Left ventricle myocardium inferior (tissue), 1 donor: Measurements from ENCODE around the gene BFAR. TPM values are rescaled to one million over a fixed set of nuclear protein-coding genes. Genes with fewer than 3 reads are reported as not detected.
A peak's percentile ranks its signal among the peaks of the same experiment; 100 is the strongest.

Experiments
- DNase-seq: peaks from one replicate; pipeline ENCODE4 v3.0.0-alpha.2; 2020
- H3K27ac ChIP-seq: fragments of 200-600 bp; replicated peaks from 2 replicates; pipeline ENCODE4 v1.8.0; 2021
- H3K27me3 ChIP-seq: fragments of 200-600 bp; 2 replicates; pipeline ENCODE4 v1.8.0; 2021; ENCODE audit warnings: low read depth
- H3K36me3 ChIP-seq: fragments of 200-600 bp; 2 replicates; pipeline ENCODE4 v1.8.0; 2021
- H3K4me1 ChIP-seq: fragments of 200-600 bp; 2 replicates; pipeline ENCODE4 v1.8.0; 2021
- H3K4me3 ChIP-seq: fragments of 200-600 bp; 2 replicates; pipeline ENCODE4 v1.8.0; 2021; ENCODE audit warnings: mild to moderate bottlenecking, moderate library complexity
- H3K9me3 ChIP-seq: fragments of 200-600 bp; replicated peaks from 2 replicates; pipeline ENCODE4 v1.8.0; 2021
- intact Hi-C: fragments of 100-400 bp; cut with micrococcal nuclease; formaldehyde crosslinking; loops from one replicate; pipeline ENCODE4 v1.11.0; 2022
- total RNA-seq: library from RNA; stranded (reverse); fragmentation: NEBNext Ultra II Directional; extraction: Animal tissue kit (Norgen Biotek cat#: 25700); gene quantifications from one replicate; pipeline ENCODE4 v1.2.1, GENCODE V29; 2021
- TF ChIP-seq, protein P1 (sequence below): fragments of 200-600 bp; IDR thresholded peaks from 2 replicates; pipeline ENCODE4 v1.8.0; 2021; ENCODE audit warnings: antibody characterized with exemption, mild to moderate bottlenecking, borderline replicate concordance
- donor health status: DM: no; HTN: yes; CAD: no; lungs with severe emphysema.

BFAR gene
- total RNA-seq, 1 donor from 2014 or later = 28.6 TPM

DNA sequence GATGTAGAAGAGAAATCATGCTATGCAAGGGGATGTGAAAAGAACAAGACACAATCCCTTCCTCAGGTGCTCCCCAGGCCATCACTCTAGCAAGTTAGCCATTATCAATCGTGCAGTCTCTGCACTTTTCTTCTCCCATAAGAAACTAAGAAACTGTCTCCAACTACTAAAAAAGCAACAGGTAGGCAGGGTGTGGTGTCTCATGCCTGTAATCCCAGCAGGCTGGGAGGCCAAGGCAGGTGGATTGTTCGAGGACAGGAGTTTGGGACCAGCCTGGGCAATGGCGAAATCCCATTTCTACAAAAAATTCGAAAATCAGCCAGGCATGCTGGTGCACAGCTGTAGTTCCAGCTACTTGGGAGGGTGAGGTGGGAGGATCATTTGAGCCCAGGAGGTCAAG lies 16.5 kb upstream of the BFAR start:
- Histone ChIP-seq H3K4me3 (no peak overlapping the region), H3K36me3 (peaks cover 97% of the 10 kb centered on the region), H3K27me3 (no peaks in the 10 kb centered on the region), H3K9me3 (no peaks in the 10 kb centered on the region), H3K27ac (no peak overlapping the region), H3K4me1 (no peaks in the 10 kb centered on the region)
- TF ChIP-seq, protein P1, sequence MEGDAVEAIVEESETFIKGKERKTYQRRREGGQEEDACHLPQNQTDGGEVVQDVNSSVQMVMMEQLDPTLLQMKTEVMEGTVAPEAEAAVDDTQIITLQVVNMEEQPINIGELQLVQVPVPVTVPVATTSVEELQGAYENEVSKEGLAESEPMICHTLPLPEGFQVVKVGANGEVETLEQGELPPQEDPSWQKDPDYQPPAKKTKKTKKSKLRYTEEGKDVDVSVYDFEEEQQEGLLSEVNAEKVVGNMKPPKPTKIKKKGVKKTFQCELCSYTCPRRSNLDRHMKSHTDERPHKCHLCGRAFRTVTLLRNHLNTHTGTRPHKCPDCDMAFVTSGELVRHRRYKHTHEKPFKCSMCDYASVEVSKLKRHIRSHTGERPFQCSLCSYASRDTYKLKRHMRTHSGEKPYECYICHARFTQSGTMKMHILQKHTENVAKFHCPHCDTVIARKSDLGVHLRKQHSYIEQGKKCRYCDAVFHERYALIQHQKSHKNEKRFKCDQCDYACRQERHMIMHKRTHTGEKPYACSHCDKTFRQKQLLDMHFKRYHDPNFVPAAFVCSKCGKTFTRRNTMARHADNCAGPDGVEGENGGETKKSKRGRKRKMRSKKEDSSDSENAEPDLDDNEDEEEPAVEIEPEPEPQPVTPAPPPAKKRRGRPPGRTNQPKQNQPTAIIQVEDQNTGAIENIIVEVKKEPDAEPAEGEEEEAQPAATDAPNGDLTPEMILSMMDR = no peak
- intact Hi-C loops = no loop called here
- no peak for DNase-seq

DNA sequence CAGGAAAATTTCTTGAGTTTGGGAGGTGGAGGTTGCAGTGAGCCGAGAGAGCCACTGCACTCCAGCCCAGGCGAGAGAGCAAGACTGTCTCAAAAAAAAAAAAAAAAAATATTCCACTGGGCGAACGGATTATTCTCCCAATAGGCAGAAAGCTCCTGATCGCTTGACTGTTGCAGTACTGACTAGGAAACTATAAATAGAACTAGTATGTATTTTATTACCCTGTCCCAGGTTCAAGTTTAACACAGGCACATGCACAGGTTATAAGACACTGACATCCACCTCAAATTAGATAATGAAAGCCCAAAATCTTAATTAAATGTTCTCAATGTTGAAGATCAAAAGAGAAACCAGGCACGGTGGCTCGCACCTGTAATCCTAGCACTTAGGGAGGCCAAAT lies 14.2 kb upstream of the BFAR start:
- no peaks in the 10 kb centered on the region for H3K27me3 ChIP-seq
- no peaks in the 10 kb centered on the region for H3K9me3 ChIP-seq
- peaks cover 98% of the 10 kb centered on the region for H3K36me3 ChIP-seq
- DNase-seq = no peak
- no peak overlapping the region for H3K27ac ChIP-seq
- intact Hi-C loops = no loop called here
- TF ChIP-seq, protein P1 = no peak
- H3K4me3 ChIP-seq = no peak overlapping the region
- no peaks in the 10 kb centered on the region for H3K4me1 ChIP-seq

DNA sequence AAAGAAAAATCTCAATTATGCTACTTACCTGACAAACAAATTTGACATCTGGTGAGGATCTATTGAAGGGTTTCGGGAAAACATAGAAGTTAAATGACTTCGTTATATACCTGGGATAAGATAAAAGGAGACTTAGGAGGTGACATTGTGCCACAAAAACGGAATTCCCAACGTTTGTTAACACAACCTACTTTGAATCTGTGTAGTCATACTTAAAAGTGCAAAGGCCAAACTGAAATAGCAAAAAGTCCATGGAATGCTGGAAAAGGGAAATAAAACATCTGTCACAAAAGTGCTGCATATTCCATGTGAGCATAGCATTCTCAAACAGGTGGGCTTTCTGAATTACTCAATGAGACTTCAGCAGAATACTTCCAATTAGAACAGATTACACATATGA lies 5.7 kb upstream of the BFAR start:
- Histone ChIP-seq H3K27me3 (no peaks in the 10 kb centered on the region), H3K27ac (no peak overlapping the region), H3K4me3 (no peak overlapping the region), H3K36me3 (peaks cover 60% of the 10 kb centered on the region), H3K4me1 (peaks cover 35% of the 10 kb centered on the region), H3K9me3 (no peaks in the 10 kb centered on the region)
- intact Hi-C loops = no loop called here
- DNase-seq = no peak
- TF ChIP-seq, protein P1 = no peak

DNA sequence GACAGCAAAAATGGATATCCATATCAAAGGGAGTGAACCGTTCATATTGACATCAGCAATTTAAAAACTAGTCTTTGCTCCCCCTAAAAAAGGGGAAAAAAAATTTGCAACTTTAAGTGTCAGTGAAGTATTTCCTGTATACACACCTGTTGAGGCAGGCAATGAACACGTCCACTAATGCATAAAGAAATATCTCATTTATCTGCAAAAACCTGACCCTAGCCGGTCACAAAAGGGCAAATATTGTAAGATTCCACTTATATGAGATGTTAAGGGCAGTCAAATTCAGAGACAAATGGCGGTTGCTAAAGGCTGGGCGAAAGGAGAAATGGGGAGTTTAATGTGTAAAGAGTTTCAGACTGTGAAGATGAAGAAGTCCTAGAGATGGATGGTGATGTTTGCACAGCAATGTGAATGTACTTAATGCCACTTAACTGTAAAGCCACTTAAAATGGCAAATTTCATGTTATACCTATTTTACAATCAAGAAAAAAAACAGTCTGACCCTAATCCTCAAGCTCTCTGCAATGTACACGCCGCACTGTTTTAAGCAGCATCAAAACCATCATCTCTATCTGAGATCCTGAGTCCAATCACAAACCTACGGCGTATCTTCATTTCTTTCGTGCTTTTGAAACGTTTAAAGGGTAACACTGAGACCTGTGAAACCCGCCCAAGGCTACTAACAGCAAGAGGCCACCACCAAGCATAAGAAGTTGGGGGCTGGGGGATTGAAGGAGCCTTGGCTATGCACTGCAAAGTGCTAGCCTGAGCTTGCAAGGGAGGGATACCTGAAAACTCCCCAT lies 3.7 kb upstream of the BFAR start:
- Histone ChIP-seq H3K9me3 (no peaks in the 10 kb centered on the region), H3K4me3 (peak overlapping the region; percentile 80), H3K4me1 (peaks cover 51% of the 10 kb centered on the region), H3K27me3 (no peaks in the 10 kb centered on the region), H3K36me3 (peaks cover 41% of the 10 kb centered on the region), H3K27ac (peak overlapping the region; percentile 87)
- intact Hi-C loops = no loop called here
- DNase-seq = no peak
- TF ChIP-seq, protein P1 = no peak

DNA sequence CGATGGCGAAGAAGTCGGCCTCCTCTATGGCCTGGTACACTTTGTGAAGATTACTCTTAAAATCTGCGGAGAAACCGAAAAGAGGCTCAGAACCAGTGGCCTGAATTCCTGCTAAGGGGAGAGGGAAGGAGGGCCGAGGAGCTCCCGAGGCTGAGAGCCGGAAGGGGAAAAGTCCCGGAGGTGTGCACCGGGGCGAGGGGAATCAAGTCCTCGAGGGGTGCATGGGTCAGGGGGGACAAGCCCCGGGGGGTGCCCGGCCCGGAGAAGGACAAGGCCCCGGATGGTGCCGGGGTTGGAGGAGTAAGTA lies 3.2 kb upstream of the BFAR start:
- no peaks in the 10 kb centered on the region for H3K9me3 ChIP-seq
- H3K27ac ChIP-seq = peak overlapping the region; percentile 87
- H3K36me3 ChIP-seq = peaks cover 35% of the 10 kb centered on the region
- peak overlapping the region; percentile 80 for H3K4me3 ChIP-seq
- intact Hi-C loops = no loop called here
- TF ChIP-seq, protein P1 = no peak
- DNase-seq = no peak
- H3K4me1 ChIP-seq = peaks cover 57% of the 10 kb centered on the region
- H3K27me3 ChIP-seq = no peaks in the 10 kb centered on the region
